Liver (tissue), 9 donors: ENCODE results near the gene GOSR2. TPM values are rescaled to one million over a fixed set of nuclear protein-coding genes. Genes with fewer than 3 reads are reported as not detected.

Source experiments
- DNase-seq: peaks from one replicate; pipeline ENCODE4 v3.0.0-alpha.2; 2017; ENCODE audit warnings: low spot score
- H3K27ac ChIP-seq, 2 donors: one replicate each; pipeline ENCODE4 v1.7.0; 2013; ENCODE audit warnings: inconsistent platforms in 2 of 2, low read length in 2 of 2, control low read depth in 1 of 2, low read depth in 1 of 2, mild to moderate bottlenecking in 1 of 2
- H3K27me3 ChIP-seq, 4 donors: one replicate each; pipeline versions ENCODE4 v1.6.1 to v1.7.0; 2013; ENCODE audit warnings: low read length in 3 of 4, inconsistent platforms in 1 of 4, mild to moderate bottlenecking in 1 of 4, moderate library complexity in 1 of 4; ENCODE audit not compliant: control insufficient read depth in 4 of 4, insufficient read depth in 4 of 4
- H3K36me3 ChIP-seq, 4 donors: one replicate each; pipeline versions ENCODE4 v1.6.1 to v1.7.0; 2013; ENCODE audit warnings: low read length in 3 of 4, mild to moderate bottlenecking in 3 of 4, low read depth in 1 of 4, moderate library complexity in 1 of 4; ENCODE audit not compliant: control insufficient read depth in 4 of 4, insufficient read depth in 3 of 4
- H3K4me1 ChIP-seq, 4 donors: one replicate each; pipeline versions ENCODE4 v1.6.1 to v1.7.0; 2013; ENCODE audit warnings: low read length in 3 of 4, mild to moderate bottlenecking in 3 of 4, moderate library complexity in 1 of 4; ENCODE audit not compliant: control insufficient read depth in 4 of 4, insufficient read depth in 4 of 4
- H3K4me3 ChIP-seq, 3 donors: one replicate each; pipeline versions ENCODE4 v1.6.1 to v1.7.0; 2013; ENCODE audit warnings: low read length in 3 of 3, control low read depth in 1 of 3, low read depth in 1 of 3, mild to moderate bottlenecking in 1 of 3
- H3K9ac ChIP-seq, 2 donors: one replicate each; pipeline ENCODE4 v1.7.0; 2013; ENCODE audit warnings: low read length in 2 of 2, mild to moderate bottlenecking in 2 of 2, moderate library complexity in 2 of 2, control low read depth in 1 of 2, low read depth in 1 of 2
- H3K9me3 ChIP-seq, 4 donors: one replicate each; pipeline versions ENCODE4 v1.6.1 to v1.7.0; 2013; ENCODE audit warnings: low read length in 3 of 4; ENCODE audit not compliant: control insufficient read depth in 4 of 4
- CTCF ChIP-seq: fragments of 150-350 bp; IDR thresholded peaks from 2 replicates; pipeline ENCODE4 v1.5.1; 2017; ENCODE audit warnings: improper control_type of control experiment, low read depth, low read length; ENCODE audit not compliant: missing input control
- EGR1 ChIP-seq, 2 donors: IDR thresholded peaks; 2 replicates each; pipeline ENCODE4 v1.6.1; 2016 to 2018; ENCODE audit warnings: antibody characterized with exemption in 2 of 2, low read depth in 2 of 2
- FOXA1 ChIP-seq: IDR thresholded peaks from 2 replicates; pipeline ENCODE4 v1.6.1; 2016; ENCODE audit warnings: antibody characterized with exemption
- FOXA2 ChIP-seq: IDR thresholded peaks from 2 replicates; pipeline ENCODE4 v1.6.1; 2016; ENCODE audit warnings: antibody characterized with exemption
- GABPA ChIP-seq, 2 donors: IDR thresholded peaks in 1 of 2; conservative IDR thresholded peaks in 1 of 2; 2 replicates each; pipeline ENCODE4 v1.6.1; 2016; ENCODE audit warnings: antibody characterized with exemption in 2 of 2, mild to moderate bottlenecking in 1 of 2, moderate library complexity in 1 of 2
- HNF4A ChIP-seq, 2 donors: conservative IDR thresholded peaks; 2 replicates each; pipeline ENCODE4 v1.6.1; 2016; ENCODE audit warnings: antibody characterized with exemption in 2 of 2, mild to moderate bottlenecking in 2 of 2
- HNF4G ChIP-seq: IDR thresholded peaks from 2 replicates; pipeline ENCODE4 v1.6.1; 2016; ENCODE audit warnings: antibody characterized with exemption
- JUND ChIP-seq, 2 donors: IDR thresholded peaks; 2 replicates each; pipeline ENCODE4 v1.6.1; 2016; ENCODE audit warnings: antibody characterized with exemption in 2 of 2
- NR2F2 ChIP-seq: IDR thresholded peaks from 2 replicates; pipeline ENCODE4 v1.6.1; 2016; ENCODE audit warnings: antibody characterized with exemption
- RAD21 ChIP-seq, 2 donors: IDR thresholded peaks; 2 replicates each; pipeline ENCODE4 v1.6.1; 2016; ENCODE audit warnings: antibody characterized with exemption in 2 of 2, mild to moderate bottlenecking in 2 of 2
- REST ChIP-seq: IDR thresholded peaks from 2 replicates; pipeline ENCODE4 v1.6.1; 2016; ENCODE audit warnings: antibody characterized with exemption, mild to moderate bottlenecking
- RXRA ChIP-seq, 2 donors: IDR thresholded peaks; 2 replicates each; pipeline ENCODE4 v1.6.1; 2017 to 2018; ENCODE audit warnings: antibody characterized with exemption in 2 of 2, mild to moderate bottlenecking in 1 of 2
- SP1 ChIP-seq: IDR thresholded peaks from 2 replicates; pipeline ENCODE4 v1.6.1; 2018; ENCODE audit warnings: antibody characterized with exemption, mild to moderate bottlenecking
- TAF1 ChIP-seq: conservative IDR thresholded peaks from 2 replicates; pipeline ENCODE4 v1.6.1; 2016; ENCODE audit warnings: antibody characterized with exemption, mild to moderate bottlenecking
- YY1 ChIP-seq: IDR thresholded peaks from 2 replicates; pipeline ENCODE4 v1.6.1; 2016; ENCODE audit warnings: antibody characterized with exemption, mild to moderate bottlenecking
- ZBTB33 ChIP-seq: IDR thresholded peaks from 2 replicates; pipeline ENCODE4 v1.6.1; 2016; ENCODE audit warnings: antibody characterized with exemption
- WGBS: extraction: QIAGEN DNeasy Blood & Tissue Kit; methylation state at CpG from one replicate; pipeline ENCODE4 v1.1.7; 2013; 5-methylcytosine and 5-hydroxymethylcytosine counted together
- polyA plus RNA-seq, 2 donors: library from polyadenylated mRNA; stranded (reverse) in 1 of 2; unstranded in 1 of 2; fragments of 200-250 nt in 1 of 2; fragments of >200 nt in 1 of 2; fragmentation: Nextera tagmentation in 1 of 2; extraction: Ambion mirVana in 1 of 2; gene quantifications; one replicate each; pipeline versions ENCODE4 v1.2.1 to v1.2.3, GENCODE V29; 2013 to 2015
- total RNA-seq, 2 donors: library from RNA; depleted of rRNA; stranded (reverse); fragments of >200 nt; gene quantifications; one replicate each; pipeline ENCODE4 v1.2.3, GENCODE V29; 2014
- TF ChIP-seq, protein P1 (sequence below): IDR thresholded peaks from 2 replicates; pipeline ENCODE4 v1.6.1; 2016; ENCODE audit warnings: antibody characterized with exemption
- TF ChIP-seq, protein P2 (sequence below): IDR thresholded peaks from 2 replicates; pipeline ENCODE4 v1.6.1; 2016; ENCODE audit warnings: antibody characterized with exemption
- donor health status: healthy.
- donor health status: healthy.
- donor health status: healthy.
- donor health status: healthy.
- donor health status: healthy.

The GOSR2 gene
- total and polyA plus RNA-seq, 4 donors = 19.9 to 43.8 (median 21.0) TPM

GRCh38 chr17:46898364-46898763, 24.6 kb upstream of the GOSR2 start:
- H3K4me1 ChIP-seq = no peaks in the 10 kb centered on the region
- DNase-seq = no peak
- H3K9me3 ChIP-seq = no peaks in the 10 kb centered on the region
- H3K4me3 ChIP-seq = no peak overlapping the region
- H3K9ac ChIP-seq = no peak overlapping the region
- no peaks in the 10 kb centered on the region for H3K36me3 ChIP-seq
- no peak for TF ChIP-seq SP1
- TF ChIP-seq REST = no peak
- TF ChIP-seq TAF1 = no peak
- no peak for TF ChIP-seq GABPA (IDR thresholded peaks at IDR 0.05 in 1 of 2, conservative IDR thresholded peaks at IDR 0.05 in 1 of 2)
- TF ChIP-seq JUND (IDR thresholded peaks at IDR 0.05) = no peak
- TF ChIP-seq CTCF = no peak
- no peak for TF ChIP-seq NR2F2
- TF ChIP-seq EGR1 (IDR thresholded peaks at IDR 0.05; ENCODE audit: low read depth in 2 of 2) = no peak
- TF ChIP-seq, protein P1, sequence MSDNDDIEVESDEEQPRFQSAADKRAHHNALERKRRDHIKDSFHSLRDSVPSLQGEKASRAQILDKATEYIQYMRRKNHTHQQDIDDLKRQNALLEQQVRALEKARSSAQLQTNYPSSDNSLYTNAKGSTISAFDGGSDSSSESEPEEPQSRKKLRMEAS = no peak
- TF ChIP-seq HNF4A (conservative IDR thresholded peaks at IDR 0.05) = no peak
- no peak for TF ChIP-seq FOXA2
- TF ChIP-seq RXRA (IDR thresholded peaks at IDR 0.05) = no peak
- no peak for TF ChIP-seq FOXA1
- TF ChIP-seq, protein P2, sequence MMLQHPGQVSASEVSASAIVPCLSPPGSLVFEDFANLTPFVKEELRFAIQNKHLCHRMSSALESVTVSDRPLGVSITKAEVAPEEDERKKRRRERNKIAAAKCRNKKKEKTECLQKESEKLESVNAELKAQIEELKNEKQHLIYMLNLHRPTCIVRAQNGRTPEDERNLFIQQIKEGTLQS = no peak
- no peak for TF ChIP-seq ZBTB33
- TF ChIP-seq HNF4G = no peak
- no peak for TF ChIP-seq YY1
- no peak for TF ChIP-seq RAD21 (IDR thresholded peaks at IDR 0.05)
- no peak overlapping the region for H3K27ac ChIP-seq
- 76% methylated on average over 2 of the region's 2 CpGs for WGBS
- no peaks in the 10 kb centered on the region for H3K27me3 ChIP-seq
